HCT116 (cell line): Measurements from ENCODE around the gene TMEFF2. TPM values are rescaled to one million over a fixed set of nuclear protein-coding genes. Genes with fewer than 3 reads are reported as not detected.

ENCODE experiments used
- ATAC-seq: fragments of 200-7000 bp; cut with Tn5 transposase; 2 replicates; pipeline ENCODE4 v1.9.1; 2020; ENCODE audit warnings: mild to moderate bottlenecking, moderate library complexity
- BruUV-seq: library from RNA; stranded (reverse); fragments of 400-500 nt; replicated peaks from 2 replicates; lab custom pipeline; 2021; lab: Mats Ljungman, UMichigan
- CTCF ChIA-PET: fragments of 300-600 bp; sonication (Branson Sonifier 250); formaldehyde crosslinking; loops from one replicate; lab custom pipeline; 2021; ENCODE audit warnings: antibody characterized with exemption; lab: Charles Lee
- POLR2A ChIA-PET: fragments of 300-600, 350-600 bp; sonication (Branson Sonifier 250); formaldehyde crosslinking; loops from one replicate; lab custom pipeline; 2021; ENCODE audit warnings: antibody characterized with exemption; lab: Charles Lee
- RAD21 ChIA-PET, 2 experiments: fragments of 300-600 bp; sonication (Branson Sonifier 250); formaldehyde crosslinking; loops; one replicate each; lab custom pipeline; 2023; ENCODE audit warnings: low total read pairs in 2 of 2; ENCODE audit not compliant: uncharacterized antibody in 2 of 2, unreplicated experiment in 2 of 2, low non-redundant PET in 1 of 2; lab: Charles Lee
- DNase-seq: peaks from one replicate; pipeline ENCODE4 v3.0.0-alpha.2; 2010; ENCODE audit warnings: low read depth, low spot score
- H2AFZ ChIP-seq: fragments of 200-600 bp; shearing (Covaris generic), sonication (generic); 2 replicates; pipeline ENCODE4 v1.6.1; 2017; ENCODE audit warnings: low read depth, mixed run types, mixed read lengths, antibody characterized with exemption, low read length; ENCODE audit not compliant: poor library complexity, severe bottlenecking
- H3K27ac ChIP-seq: 2 replicates; pipeline ENCODE4 v1.5.1; 2012; ENCODE audit warnings: low read depth, low read length
- H3K27me3 ChIP-seq: fragments of 200-600 bp; sonication (generic); 2 replicates; pipeline ENCODE4 v1.6.1; 2016; ENCODE audit warnings: mixed run types, low read length, mixed read lengths; ENCODE audit not compliant: insufficient read depth
- H3K36me3 ChIP-seq, 2 experiments: fragments of 200-500 bp in 1 of 2; fragments of 200-600 bp in 1 of 2; sonication (Bioruptor generic) in 1 of 2; sonication (generic) in 1 of 2; 2 replicates each; pipeline versions ENCODE4 v1.5.1 to v1.6.1; 2014 to 2016; ENCODE audit warnings: low read length in 2 of 2, inconsistent platforms in 1 of 2, mixed read lengths in 1 of 2, mixed run types in 1 of 2; ENCODE audit not compliant: insufficient read depth in 2 of 2, control insufficient read depth in 1 of 2
- H3K4me1 ChIP-seq, 2 experiments: fragments of 200-600 bp in 1 of 2; sonication (generic) in 1 of 2; 2 replicates each; pipeline versions ENCODE4 v1.5.1 to v1.6.1; 2012 to 2017; ENCODE audit warnings: low read length in 2 of 2, inconsistent platforms in 1 of 2, mild to moderate bottlenecking in 1 of 2, mixed read lengths in 1 of 2, mixed run types in 1 of 2, moderate library complexity in 1 of 2; ENCODE audit not compliant: insufficient read depth in 2 of 2, control insufficient read depth in 1 of 2
- H3K4me2 ChIP-seq: fragments of 200-600 bp; sonication (generic); 2 replicates; pipeline ENCODE4 v1.6.1; 2017; ENCODE audit warnings: mixed run types, low read length, mixed read lengths
- H3K4me3 ChIP-seq, 2 experiments: fragments of 200-600 bp in 1 of 2; sonication (generic) in 1 of 2; replicated peaks in 1 of 2; 2 replicates each; pipeline ENCODE4 v1.5.1; 2011 to 2016; ENCODE audit warnings: low read length in 2 of 2, control low read depth in 1 of 2, low read depth in 1 of 2, mild to moderate bottlenecking in 1 of 2, mixed read lengths in 1 of 2, mixed run types in 1 of 2
- H3K79me2 ChIP-seq: fragments of 200-600 bp; sonication (generic); 2 replicates; pipeline ENCODE4 v1.6.1; 2017; ENCODE audit warnings: mild to moderate bottlenecking, mixed run types, low read length, moderate library complexity, mixed read lengths; ENCODE audit not compliant: insufficient read depth
- H3K9ac ChIP-seq: fragments of 200-600 bp; sonication (generic); 2 replicates; pipeline ENCODE4 v1.6.1; 2016; ENCODE audit warnings: low read length, mixed read lengths
- H3K9me2 ChIP-seq: fragments of 200-600 bp; sonication (generic), shearing (Covaris generic); 2 replicates; pipeline ENCODE4 v1.6.1; 2017; ENCODE audit warnings: mixed run types, mild to moderate bottlenecking, moderate library complexity; ENCODE audit not compliant: insufficient read depth
- H3K9me3 ChIP-seq, 2 experiments: fragments of 200-500 bp in 1 of 2; fragments of 200-600 bp in 1 of 2; sonication (Bioruptor generic) in 1 of 2; sonication (generic) in 1 of 2; 2 replicates each; pipeline ENCODE4 v1.6.1; 2014 to 2017; ENCODE audit warnings: low read length in 2 of 2, mixed read lengths in 2 of 2, inconsistent platforms in 1 of 2, low read depth in 1 of 2, mild to moderate bottlenecking in 1 of 2, mixed run types in 1 of 2, moderate library complexity in 1 of 2; ENCODE audit not compliant: control insufficient read depth in 1 of 2, insufficient read depth in 1 of 2
- H4K20me1 ChIP-seq: fragments of 200-600 bp; sonication (generic), shearing (Covaris generic); 2 replicates; pipeline ENCODE4 v1.6.1; 2017; ENCODE audit warnings: mixed run types, mild to moderate bottlenecking, moderate library complexity; ENCODE audit not compliant: insufficient read depth
- REST ChIP-seq: IDR thresholded peaks from 2 replicates; pipeline ENCODE4 v1.6.1; 2012; ENCODE audit warnings: low read depth
- SIN3A ChIP-seq: IDR thresholded peaks from 2 replicates; pipeline ENCODE4 v1.6.1; 2012; ENCODE audit warnings: low read depth
- intact Hi-C: fragments of 100-400 bp; cut with micrococcal nuclease; formaldehyde crosslinking; loops from 2 replicates; pipeline ENCODE4 v1.10.0; 2022
- total RNA-seq: library from RNA; stranded (reverse); gene quantifications from one replicate; pipeline ENCODE4 v1.2.1, GENCODE V29; 2021; ENCODE audit not compliant: unreplicated experiment

Gene TMEFF2
- total RNA-seq, 1 experiment from 2014 or later = not detected

- Histone ChIP-seq H3K9me3 (no peaks in the 10 kb centered on the region), H3K27me3 (no peaks in the 10 kb centered on the region)
- ATAC-seq (no peak), DNase-seq (no peak)
- TF ChIP-seq SIN3A = no peak
- TF ChIP-seq, all 23 proteins: peak for 0
- Histone ChIP-seq H3K27ac (no peak overlapping the region), H4K20me1 (no peaks in the 10 kb centered on the region), H3K4me3 (no peak overlapping the region), H3K4me1 (peaks cover 0 to 8% of the 10 kb centered on the region in 2 experiments; a peak in 2 of 4 replicates), H3K9me2 (no peaks in the 10 kb centered on the region; the same call in 1 of the 2 replicates), H2AFZ (no peak overlapping the region), H3K79me2 (no peaks in the 10 kb centered on the region), H3K9ac (no peak overlapping the region), H3K4me2 (no peak overlapping the region), H3K36me3 (no peaks in the 10 kb centered on the region)
- RAD21 ChIA-PET = no interaction called here
- CTCF ChIA-PET = no interaction called here
- intact Hi-C loops = no loop called here
- BruUV-seq = no TSS peak
- POLR2A ChIA-PET = no interaction called here
Observed at GRCh38 chr2:191954451-191954850, 240.3 kb downstream of the TMEFF2 start.

GRCh38 chr2:191952515-191953270 lies 242.0 kb downstream of the TMEFF2 start:
- Histone ChIP-seq H3K4me2 (no peak overlapping the region), H3K36me3 (no peaks in the 10 kb centered on the region), H3K27me3 (no peaks in the 10 kb centered on the region), H4K20me1 (no peaks in the 10 kb centered on the region), H3K9ac (no peak overlapping the region), H3K9me2 (no peaks in the 10 kb centered on the region; the same call in 1 of the 2 replicates), H3K9me3 (no peaks in the 10 kb centered on the region), H2AFZ (no peak overlapping the region), H3K4me1 (peaks cover 0 to 8% of the 10 kb centered on the region in 2 experiments; a peak in 2 of 4 replicates), H3K27ac (no peak overlapping the region), H3K4me3 (no peak overlapping the region), H3K79me2 (no peaks in the 10 kb centered on the region)
- ATAC-seq (no peak), DNase-seq (no peak)
- no peak for TF ChIP-seq REST
- CTCF ChIA-PET = no interaction called here
- BruUV-seq = no TSS peak
- intact Hi-C loops = no loop called here
- POLR2A ChIA-PET = no interaction called here
- RAD21 ChIA-PET = interaction anchor here in 1 of 2 experiments (0.7 kb wide), 1 partner anchor 1416 kb away, joined by 3 read pairs; no protein-coding TSS in a partner anchor
